Neural progenitor cell (in vitro differentiated cells): ENCODE measurements around the gene PARD3B.

Experiments
- EZH2 ChIP-seq: fragments of 200-600 bp; sonication (generic); IDR thresholded peaks from 2 replicates; pipeline ENCODE4 v1.6.1; 2017; ENCODE audit warnings: antibody characterized with exemption, mild to moderate bottlenecking, moderate library complexity
- EZH2phosphoT487 ChIP-seq: fragments of 200-600 bp; sonication (generic); IDR thresholded peaks from 2 replicates; pipeline ENCODE4 v1.6.1; 2017; ENCODE audit warnings: antibody characterized with exemption
- TF ChIP-seq, protein P1 (sequence below): fragments of 200-600 bp; sonication (generic); IDR thresholded peaks from 2 replicates; pipeline ENCODE4 v1.5.1; 2017; ENCODE audit warnings: antibody characterized with exemption, mild to moderate bottlenecking

DNA sequence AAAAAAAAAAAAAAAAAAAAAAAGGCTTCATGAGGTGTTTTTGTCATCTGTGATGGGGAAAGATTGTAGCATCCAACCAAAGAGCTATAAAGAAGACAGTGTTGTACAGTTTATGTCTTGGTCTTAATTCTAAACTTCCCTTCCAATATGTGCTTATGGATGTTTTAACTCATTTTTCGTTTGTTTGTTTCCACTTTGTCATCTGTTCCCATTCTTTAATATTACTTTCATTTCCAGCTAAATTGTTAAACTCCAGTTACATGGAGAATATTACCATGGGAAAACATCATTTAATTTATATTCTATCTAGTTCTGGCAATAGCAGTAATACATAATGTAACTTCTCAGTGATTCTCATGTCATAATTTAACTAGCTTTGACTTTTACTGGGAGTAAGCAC lies 792.9 kb downstream of the PARD3B start:
- TF ChIP-seq, protein P1, sequence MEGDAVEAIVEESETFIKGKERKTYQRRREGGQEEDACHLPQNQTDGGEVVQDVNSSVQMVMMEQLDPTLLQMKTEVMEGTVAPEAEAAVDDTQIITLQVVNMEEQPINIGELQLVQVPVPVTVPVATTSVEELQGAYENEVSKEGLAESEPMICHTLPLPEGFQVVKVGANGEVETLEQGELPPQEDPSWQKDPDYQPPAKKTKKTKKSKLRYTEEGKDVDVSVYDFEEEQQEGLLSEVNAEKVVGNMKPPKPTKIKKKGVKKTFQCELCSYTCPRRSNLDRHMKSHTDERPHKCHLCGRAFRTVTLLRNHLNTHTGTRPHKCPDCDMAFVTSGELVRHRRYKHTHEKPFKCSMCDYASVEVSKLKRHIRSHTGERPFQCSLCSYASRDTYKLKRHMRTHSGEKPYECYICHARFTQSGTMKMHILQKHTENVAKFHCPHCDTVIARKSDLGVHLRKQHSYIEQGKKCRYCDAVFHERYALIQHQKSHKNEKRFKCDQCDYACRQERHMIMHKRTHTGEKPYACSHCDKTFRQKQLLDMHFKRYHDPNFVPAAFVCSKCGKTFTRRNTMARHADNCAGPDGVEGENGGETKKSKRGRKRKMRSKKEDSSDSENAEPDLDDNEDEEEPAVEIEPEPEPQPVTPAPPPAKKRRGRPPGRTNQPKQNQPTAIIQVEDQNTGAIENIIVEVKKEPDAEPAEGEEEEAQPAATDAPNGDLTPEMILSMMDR, result no peak
- TF ChIP-seq EZH2, result no peak
- TF ChIP-seq EZH2phosphoT487, result no peak
